ENCODE measurements around the gene NUP214.

Gene NUP214

GRCh38 chr9:131116281-131117120, 8.9 kb upstream of the NUP214 start:
- Histone ChIP-seq H3K4me3 (replicated peaks; ENCODE audit: insufficient read depth, low read length) (no peak overlapping the region), H3K27me3 (ENCODE audit: insufficient read depth, poor library complexity, severe bottlenecking) (peaks cover 8% of the 10 kb centered on the region), H3K27ac (replicated peaks) (no peak overlapping the region)
- DNase-seq (ENCODE audit: low read depth in 1 of 2, low spot score in 1 of 2) = no peak
- TF ChIP-seq SPI1 (IDR thresholded peaks at IDR 0.05; ENCODE audit: borderline replicate concordance, low read depth) (no peak), REST (IDR thresholded peaks at IDR 0.05; ENCODE audit: insufficient replicate concordance, low read depth) (no peak), GABPA (IDR thresholded peaks at IDR 0.05; ENCODE audit: low read depth) (no peak), CTCF (IDR thresholded peaks at IDR 0.05; ENCODE audit: insufficient read depth, low read length) (no peak), POLR2AphosphoS5 (IDR thresholded peaks at IDR 0.05; ENCODE audit: low read depth) (no peak)

- Histone ChIP-seq H3K27ac (replicated peaks) (no peak overlapping the region), H3K4me3 (replicated peaks; ENCODE audit: insufficient read depth, low read length) (no peak overlapping the region), H3K27me3 (ENCODE audit: insufficient read depth, poor library complexity, severe bottlenecking) (peaks cover 8% of the 10 kb centered on the region)
- no peak for TF ChIP-seq POLR2AphosphoS5 (IDR thresholded peaks at IDR 0.05; ENCODE audit: low read depth)
- TF ChIP-seq CTCF (IDR thresholded peaks at IDR 0.05; ENCODE audit: insufficient read depth, low read length) = no peak
- no peak for TF ChIP-seq GABPA (IDR thresholded peaks at IDR 0.05; ENCODE audit: low read depth)
- TF ChIP-seq REST (IDR thresholded peaks at IDR 0.05; ENCODE audit: insufficient replicate concordance, low read depth) = no peak
- no peak for TF ChIP-seq SPI1 (IDR thresholded peaks at IDR 0.05; ENCODE audit: borderline replicate concordance, low read depth)
- DNase-seq (ENCODE audit: low read depth in 1 of 2, low spot score in 1 of 2) = no peak
Measured at GRCh38 chr9:131117121-131117761, 8.1 kb upstream of the NUP214 start.

- no peak overlapping the region for H3K27ac ChIP-seq (replicated peaks)
- DNase-seq (ENCODE audit: low read depth in 1 of 2, low spot score in 1 of 2) = no peak
- TF ChIP-seq POLR2AphosphoS5 (IDR thresholded peaks at IDR 0.05; ENCODE audit: low read depth) = no peak
- peaks cover 8% of the 10 kb centered on the region for H3K27me3 ChIP-seq (ENCODE audit: insufficient read depth, poor library complexity, severe bottlenecking)
- H3K4me3 ChIP-seq (replicated peaks; ENCODE audit: insufficient read depth, low read length) = no peak overlapping the region
Measured at GRCh38 chr9:131117762-131118145, 7.6 kb upstream of the NUP214 start.

GRCh38 chr9:131119600-131119999, 5.8 kb upstream of the NUP214 start:
- no peak overlapping the region for H3K27ac ChIP-seq (replicated peaks)
- TF ChIP-seq CTCF (IDR thresholded peaks at IDR 0.05; ENCODE audit: insufficient read depth, low read length) (no peak), GABPA (IDR thresholded peaks at IDR 0.05; ENCODE audit: low read depth) (no peak), POLR2AphosphoS5 (IDR thresholded peaks at IDR 0.05; ENCODE audit: low read depth) (no peak), REST (IDR thresholded peaks at IDR 0.05; ENCODE audit: insufficient replicate concordance, low read depth) (no peak), SPI1 (IDR thresholded peaks at IDR 0.05; ENCODE audit: borderline replicate concordance, low read depth) (no peak)
- H3K27me3 ChIP-seq (ENCODE audit: insufficient read depth, poor library complexity, severe bottlenecking) = peaks cover 8% of the 10 kb centered on the region
- H3K4me3 ChIP-seq (replicated peaks; ENCODE audit: insufficient read depth, low read length) = no peak overlapping the region
- DNase-seq (ENCODE audit: low read depth in 1 of 2, low spot score in 1 of 2) = no peak
